Parathyroid adenoma (tissue), 2 donors: ENCODE measurements around the gene INSC.

Experiments
- H2AFZ ChIP-seq: fragments of 300-600 bp; sonication (generic); one replicate; pipeline ENCODE4 v1.7.0; 2017; ENCODE audit warnings: antibody characterized with exemption, mild to moderate bottlenecking
- H3K27ac ChIP-seq: fragments of 300-600 bp; sonication (generic); one replicate; pipeline ENCODE4 v1.7.0; 2017
- H3K27me3 ChIP-seq: fragments of 300-600 bp; sonication (generic); one replicate; pipeline ENCODE4 v1.7.0; 2017; ENCODE audit warnings: low read length; ENCODE audit not compliant: control insufficient read depth, insufficient read depth
- H3K36me3 ChIP-seq: fragments of 300-600 bp; sonication (generic); one replicate; pipeline ENCODE4 v1.7.0; 2017; ENCODE audit warnings: low read length; ENCODE audit not compliant: control insufficient read depth, insufficient read depth
- H3K4me1 ChIP-seq: fragments of 300-600 bp; sonication (generic); one replicate; pipeline ENCODE4 v1.7.0; 2017; ENCODE audit warnings: control low read depth
- H3K4me2 ChIP-seq: fragments of 300-600 bp; sonication (generic); one replicate; pipeline ENCODE4 v1.7.0; 2017; ENCODE audit warnings: low read length
- H3K4me3 ChIP-seq: fragments of 300-600 bp; sonication (generic); one replicate; pipeline ENCODE4 v1.7.0; 2017; ENCODE audit warnings: low read depth, low read length
- H3K79me2 ChIP-seq: fragments of 300-600 bp; sonication (generic); one replicate; pipeline ENCODE4 v1.7.0; 2017; ENCODE audit warnings: control low read depth
- H3K9ac ChIP-seq: fragments of 300-600 bp; sonication (generic); one replicate; pipeline ENCODE4 v1.7.0; 2017; ENCODE audit warnings: mild to moderate bottlenecking
- H3K9me3 ChIP-seq: fragments of 300-600 bp; sonication (generic); one replicate; pipeline ENCODE4 v1.7.0; 2017; ENCODE audit warnings: low read length; ENCODE audit not compliant: control insufficient read depth
- CTCF ChIP-seq: fragments of 300-600 bp; sonication (generic); IDR thresholded peaks from one replicate; pipeline ENCODE4 v1.7.0; 2017; ENCODE audit warnings: antibody characterized with exemption, mild to moderate bottlenecking
- donor health status: primary hyperparathyroidism.

INSC gene

GRCh38 chr11:15091625-15092024 lies 23.1 kb upstream of the INSC start:
- H3K9me3 ChIP-seq, result no peaks in the 10 kb centered on the region
- TF ChIP-seq CTCF, result no peak

GRCh38 chr11:15093432-15093831 lies 21.3 kb upstream of the INSC start:
- no peak for TF ChIP-seq CTCF
- Histone ChIP-seq H3K27ac (no peak overlapping the region), H3K4me1 (no peaks in the 10 kb centered on the region), H3K4me3 (no peak overlapping the region), H3K79me2 (no peaks in the 10 kb centered on the region), H3K9ac (no peak overlapping the region), H3K36me3 (no peaks in the 10 kb centered on the region), H3K9me3 (no peaks in the 10 kb centered on the region), H3K4me2 (no peak overlapping the region), H2AFZ (no peak overlapping the region), H3K27me3 (no peaks in the 10 kb centered on the region)

More at GRCh38 chr11:15091625-15092024, 23.1 kb upstream of the INSC start:
- Histone ChIP-seq H3K27ac (no peak overlapping the region), H3K36me3 (no peaks in the 10 kb centered on the region), H2AFZ (no peak overlapping the region), H3K79me2 (no peaks in the 10 kb centered on the region), H3K4me2 (no peak overlapping the region), H3K4me3 (no peak overlapping the region), H3K27me3 (no peaks in the 10 kb centered on the region), H3K4me1 (no peaks in the 10 kb centered on the region), H3K9ac (no peak overlapping the region)

GRCh38 chr11:15095736-15096228 lies 18.9 kb upstream of the INSC start:
- no peaks in the 10 kb centered on the region for H3K79me2 ChIP-seq
- no peak for TF ChIP-seq CTCF
- no peaks in the 10 kb centered on the region for H3K4me1 ChIP-seq
- H3K27me3 ChIP-seq, result no peaks in the 10 kb centered on the region
- H3K4me2 ChIP-seq, result no peak overlapping the region
- no peaks in the 10 kb centered on the region for H3K36me3 ChIP-seq
- no peak overlapping the region for H3K27ac ChIP-seq
- no peak overlapping the region for H2AFZ ChIP-seq
- H3K9ac ChIP-seq, result no peak overlapping the region
- H3K4me3 ChIP-seq, result no peak overlapping the region
- no peaks in the 10 kb centered on the region for H3K9me3 ChIP-seq

GRCh38 chr11:15097411-15097810 lies 17.3 kb upstream of the INSC start:
- no peak for TF ChIP-seq CTCF
- no peaks in the 10 kb centered on the region for H3K4me1 ChIP-seq

GRCh38 chr11:15099267-15099666 lies 15.5 kb upstream of the INSC start:
- Histone ChIP-seq H3K4me2 (no peak overlapping the region), H3K79me2 (no peaks in the 10 kb centered on the region), H3K4me1 (no peaks in the 10 kb centered on the region), H3K9ac (no peak overlapping the region), H3K27ac (no peak overlapping the region), H3K36me3 (no peaks in the 10 kb centered on the region), H3K4me3 (no peak overlapping the region), H3K27me3 (no peaks in the 10 kb centered on the region), H2AFZ (no peak overlapping the region), H3K9me3 (no peaks in the 10 kb centered on the region)
- TF ChIP-seq CTCF, result no peak

More at GRCh38 chr11:15097411-15097810, 17.3 kb upstream of the INSC start:
- Histone ChIP-seq H3K27me3 (no peaks in the 10 kb centered on the region), H2AFZ (no peak overlapping the region), H3K27ac (no peak overlapping the region), H3K9ac (no peak overlapping the region), H3K36me3 (no peaks in the 10 kb centered on the region), H3K4me2 (no peak overlapping the region), H3K9me3 (no peaks in the 10 kb centered on the region), H3K79me2 (no peaks in the 10 kb centered on the region), H3K4me3 (no peak overlapping the region)
